Fibroblast of mammary gland (primary cell): Measurements from ENCODE around the gene HAUS8.

Experiments
- DNase-seq: peaks from one replicate; pipeline ENCODE4 v3.0.0-alpha.2; 2010; ENCODE audit warnings: low read depth
- H3K4me3 ChIP-seq: 2 replicates; pipeline ENCODE4 v1.5.1; 2011; ENCODE audit warnings: low read depth, mild to moderate bottlenecking, low read length, moderate library complexity; ENCODE audit not compliant: control insufficient read depth
- TF ChIP-seq, protein P1 (sequence below): conservative IDR thresholded peaks from 2 replicates; pipeline ENCODE4 v1.5.1; 2011; ENCODE audit warnings: low read depth, low read length, inconsistent platforms; ENCODE audit not compliant: control insufficient read depth, insufficient read depth

Gene HAUS8

DNA sequence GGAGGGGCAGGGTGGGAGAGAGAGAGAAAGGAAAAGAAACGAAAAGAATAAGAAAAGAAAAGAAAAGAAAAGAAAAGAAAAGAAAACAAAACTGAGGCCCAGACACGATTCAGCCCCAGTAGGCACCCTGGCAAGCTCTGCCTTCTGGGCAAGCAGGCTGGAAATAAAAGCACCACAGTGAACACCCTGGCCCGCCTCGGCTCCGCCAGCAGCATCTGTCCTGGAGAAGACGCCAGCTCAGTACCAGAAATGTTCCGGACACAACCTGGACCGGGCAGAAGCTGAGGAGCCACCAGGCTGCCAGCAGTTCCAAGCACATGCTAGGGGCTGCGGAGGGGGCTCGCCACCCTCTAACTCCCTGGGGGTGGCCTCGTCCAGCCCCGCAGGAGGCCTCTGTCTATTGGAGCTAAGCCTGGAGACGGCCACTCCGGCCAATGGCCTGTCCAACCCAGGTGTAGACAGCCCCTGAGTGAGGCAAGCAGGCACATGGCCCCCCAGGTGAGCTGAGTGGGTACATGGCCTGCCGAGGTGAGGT lies 37.2 kb downstream of the HAUS8 start:
- TF ChIP-seq, protein P1, sequence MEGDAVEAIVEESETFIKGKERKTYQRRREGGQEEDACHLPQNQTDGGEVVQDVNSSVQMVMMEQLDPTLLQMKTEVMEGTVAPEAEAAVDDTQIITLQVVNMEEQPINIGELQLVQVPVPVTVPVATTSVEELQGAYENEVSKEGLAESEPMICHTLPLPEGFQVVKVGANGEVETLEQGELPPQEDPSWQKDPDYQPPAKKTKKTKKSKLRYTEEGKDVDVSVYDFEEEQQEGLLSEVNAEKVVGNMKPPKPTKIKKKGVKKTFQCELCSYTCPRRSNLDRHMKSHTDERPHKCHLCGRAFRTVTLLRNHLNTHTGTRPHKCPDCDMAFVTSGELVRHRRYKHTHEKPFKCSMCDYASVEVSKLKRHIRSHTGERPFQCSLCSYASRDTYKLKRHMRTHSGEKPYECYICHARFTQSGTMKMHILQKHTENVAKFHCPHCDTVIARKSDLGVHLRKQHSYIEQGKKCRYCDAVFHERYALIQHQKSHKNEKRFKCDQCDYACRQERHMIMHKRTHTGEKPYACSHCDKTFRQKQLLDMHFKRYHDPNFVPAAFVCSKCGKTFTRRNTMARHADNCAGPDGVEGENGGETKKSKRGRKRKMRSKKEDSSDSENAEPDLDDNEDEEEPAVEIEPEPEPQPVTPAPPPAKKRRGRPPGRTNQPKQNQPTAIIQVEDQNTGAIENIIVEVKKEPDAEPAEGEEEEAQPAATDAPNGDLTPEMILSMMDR = no peak
- no peak for DNase-seq

DNA sequence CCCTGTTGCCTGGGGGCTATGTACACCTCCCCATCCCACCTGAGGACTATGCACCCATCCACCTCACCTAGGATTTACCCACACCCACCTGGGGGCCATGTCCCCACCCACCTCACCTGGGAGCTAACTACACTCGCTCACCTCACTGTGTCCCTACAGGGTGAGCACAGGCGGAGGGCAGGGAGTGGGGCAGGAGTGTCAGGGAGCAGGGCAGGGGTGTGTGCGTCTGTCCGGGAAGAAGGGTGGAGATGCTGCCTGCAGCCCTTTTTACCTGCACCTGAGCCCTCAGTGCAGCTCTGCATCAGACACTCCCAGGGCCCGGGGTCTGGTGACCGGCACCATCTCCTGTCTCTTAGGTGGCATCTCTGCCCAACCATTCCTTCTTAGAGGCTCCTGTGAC lies 38.1 kb downstream of the HAUS8 start:
- H3K4me3 ChIP-seq = no peak overlapping the region
- TF ChIP-seq, protein P1 = no peak
- no peak for DNase-seq

More for the DNA sequence above, 37.2 kb downstream of the HAUS8 start:
- H3K4me3 ChIP-seq = no peak overlapping the region

DNA sequence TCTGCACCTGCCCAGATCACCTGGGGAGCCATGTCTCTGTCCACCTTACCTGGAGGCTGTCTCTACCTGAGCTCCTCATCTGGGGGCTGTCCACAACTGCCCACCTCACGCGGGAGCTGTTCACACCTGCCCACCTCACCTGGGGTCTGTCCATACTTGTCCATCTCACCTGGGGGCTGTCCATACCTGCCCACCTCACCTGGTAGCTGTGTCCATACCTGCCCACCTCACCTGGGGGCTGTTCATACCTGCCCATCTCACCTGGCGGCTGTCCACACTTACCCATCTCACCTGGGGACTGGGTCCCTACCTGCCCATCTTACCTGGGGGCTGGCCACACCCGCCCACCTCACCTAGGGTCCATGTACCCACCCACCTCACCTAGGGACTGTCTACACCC lies 38.6 kb downstream of the HAUS8 start:
- DNase-seq = no peak
- H3K4me3 ChIP-seq = no peak overlapping the region
- TF ChIP-seq, protein P1 = no peak

DNA sequence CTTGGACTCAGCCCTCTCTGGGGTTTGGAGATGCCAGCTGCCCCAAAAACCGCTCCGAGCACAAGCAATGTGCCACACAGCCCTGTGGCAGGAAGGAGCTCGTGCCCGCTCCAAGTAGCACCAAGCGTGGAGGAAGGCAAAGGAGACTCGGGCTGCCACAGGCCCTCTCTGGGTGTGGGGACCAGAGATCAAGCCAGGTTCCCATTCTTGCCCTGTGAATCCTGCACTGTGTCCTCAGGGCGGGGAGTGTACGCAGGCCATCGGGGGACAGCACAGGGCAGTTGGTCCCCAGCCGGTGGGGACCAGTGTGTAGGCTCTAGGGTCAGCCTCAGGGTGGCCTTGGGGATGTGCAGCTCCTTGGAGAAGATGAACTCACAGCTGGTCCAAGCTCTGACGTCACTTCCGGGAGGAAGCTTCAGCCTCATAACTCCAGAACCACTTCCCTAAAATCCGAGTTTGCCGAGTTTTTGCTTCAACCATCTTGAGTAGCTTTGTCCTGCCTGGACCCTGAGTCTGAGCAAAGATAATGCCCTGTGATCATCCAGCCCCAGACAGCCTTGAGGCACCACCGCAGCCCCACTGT lies 39.3 kb downstream of the HAUS8 start:
- DNase-seq = peak; percentile 9
- H3K4me3 ChIP-seq = no peak overlapping the region
- TF ChIP-seq, protein P1 = no peak

DNA sequence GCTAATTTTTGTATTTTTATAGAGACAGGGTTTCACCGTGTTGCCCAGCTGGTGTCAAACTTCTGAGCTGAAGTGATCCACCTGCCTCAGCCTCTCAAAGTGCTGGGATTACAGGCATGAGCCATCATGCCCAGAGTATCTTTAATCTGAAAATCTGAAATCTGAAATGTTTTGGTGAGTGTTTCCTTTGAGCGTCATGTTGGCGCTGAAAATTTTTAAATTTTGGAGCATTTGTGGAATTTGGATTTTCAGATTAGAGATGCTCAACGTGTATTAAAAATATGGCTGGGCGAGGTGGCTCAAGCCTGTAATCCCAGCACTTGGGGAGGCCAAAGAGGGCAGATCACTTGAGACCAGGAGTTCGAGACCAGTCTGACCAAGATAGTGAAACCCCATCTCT lies 43.5 kb downstream of the HAUS8 start:
- no peak overlapping the region for H3K4me3 ChIP-seq
- DNase-seq = no peak
- TF ChIP-seq, protein P1 = no peak

DNA sequence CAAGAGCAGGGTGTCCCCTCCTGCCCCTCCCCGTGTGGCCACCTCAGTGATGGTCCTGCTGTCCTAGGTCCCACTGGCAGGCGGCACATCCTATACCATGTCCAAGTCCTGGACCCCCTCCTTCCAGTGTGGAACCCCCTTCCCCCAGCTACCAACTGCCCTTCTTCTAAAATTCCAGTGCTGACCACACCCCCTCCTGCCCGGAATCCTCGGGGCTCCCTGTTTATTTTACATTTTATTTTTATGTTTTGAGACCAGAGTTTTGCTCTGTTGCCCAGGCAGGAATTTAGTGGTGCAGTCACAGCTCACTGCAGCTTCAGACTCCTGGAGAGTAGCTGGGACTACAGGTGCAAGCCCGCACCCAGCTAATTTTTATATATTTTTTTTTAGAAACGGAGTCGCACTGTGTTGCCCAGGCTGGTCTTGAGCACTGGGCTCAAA lies 47.7 kb downstream of the HAUS8 start:
- DNase-seq = no peak
- no peak overlapping the region for H3K4me3 ChIP-seq
- TF ChIP-seq, protein P1 = no peak
